Measurements from ENCODE around the gene GFRAL.
"Not testable (repeated sequence)": the region's sequence is repeated elsewhere in the genome, so short reads cannot be mapped to it uniquely, and the experiment has no call there.

Gene GFRAL, protein sequence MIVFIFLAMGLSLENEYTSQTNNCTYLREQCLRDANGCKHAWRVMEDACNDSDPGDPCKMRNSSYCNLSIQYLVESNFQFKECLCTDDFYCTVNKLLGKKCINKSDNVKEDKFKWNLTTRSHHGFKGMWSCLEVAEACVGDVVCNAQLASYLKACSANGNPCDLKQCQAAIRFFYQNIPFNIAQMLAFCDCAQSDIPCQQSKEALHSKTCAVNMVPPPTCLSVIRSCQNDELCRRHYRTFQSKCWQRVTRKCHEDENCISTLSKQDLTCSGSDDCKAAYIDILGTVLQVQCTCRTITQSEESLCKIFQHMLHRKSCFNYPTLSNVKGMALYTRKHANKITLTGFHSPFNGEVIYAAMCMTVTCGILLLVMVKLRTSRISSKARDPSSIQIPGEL

DNA sequence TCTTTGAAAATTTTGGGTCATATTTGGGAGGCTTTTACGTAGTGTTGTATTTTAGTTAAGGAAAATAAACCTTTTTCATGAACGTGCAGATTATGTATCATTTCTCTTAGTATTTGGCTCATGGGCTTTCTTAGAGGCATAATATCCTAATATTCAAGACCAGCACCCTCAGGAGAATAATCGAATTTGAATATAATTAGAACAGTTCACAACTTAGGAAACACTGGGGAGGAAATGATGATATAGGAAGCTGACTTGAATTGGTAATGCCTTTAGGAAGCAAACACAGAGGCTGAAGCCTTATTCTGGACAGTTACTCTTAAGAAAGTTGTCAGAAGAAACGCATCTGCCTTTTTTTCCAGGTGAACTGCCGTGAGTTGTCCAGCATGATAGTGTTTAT lies at the start of gene GFRAL:
GFRAL (plus strand) TSS at position 301 of the 400 bp plus-strand sequence; CDS start at position 387, 86 bp downstream.
- DNase-seq (ENCODE audit: low read depth in 2 of 3, low spot score in 1 of 3), result no peak

DNA sequence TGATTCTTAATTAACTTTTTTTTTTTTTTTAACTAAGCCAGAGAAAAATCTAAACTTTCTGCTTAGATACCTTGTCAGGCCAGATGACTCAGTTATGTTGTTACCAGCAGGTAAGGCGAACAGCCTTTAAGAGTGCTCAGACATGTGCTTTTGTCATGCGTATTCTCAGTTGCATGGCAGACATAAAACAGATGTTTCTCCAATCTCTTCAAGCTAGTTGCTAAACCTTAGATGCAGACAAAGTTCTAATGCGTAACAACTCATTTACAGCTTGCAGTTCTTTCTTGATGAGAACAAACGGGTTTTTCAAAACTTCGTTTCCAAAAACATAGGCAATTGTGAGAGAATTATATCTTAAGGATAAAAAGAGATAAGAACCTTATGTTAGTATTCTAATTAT lies 49.6 kb upstream of the GFRAL start:
- DNase-seq (ENCODE audit: low read depth in 2 of 3, low spot score in 1 of 3), result no peak

DNA sequence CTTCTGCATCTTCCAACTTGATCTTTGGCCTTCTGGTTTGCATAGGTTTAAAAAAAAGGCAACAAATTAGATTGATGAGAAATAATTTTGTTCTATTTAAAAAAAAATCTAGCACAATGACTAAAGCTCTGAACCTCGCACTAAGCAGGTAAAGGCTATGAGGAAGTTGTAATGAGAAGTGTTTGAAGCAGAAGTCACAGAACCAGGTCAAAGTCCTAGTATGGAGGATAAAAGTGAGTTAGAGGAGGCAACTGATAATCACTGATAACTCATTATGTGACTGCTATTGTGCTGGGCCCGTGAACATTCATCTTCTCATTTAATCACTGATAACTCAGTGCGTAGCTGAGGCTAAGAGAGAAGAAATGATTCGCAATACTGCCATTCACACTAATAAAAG lies 46.1 kb upstream of the GFRAL start:
- no peak for DNase-seq (ENCODE audit: low read depth in 2 of 3, low spot score in 1 of 3)

DNA sequence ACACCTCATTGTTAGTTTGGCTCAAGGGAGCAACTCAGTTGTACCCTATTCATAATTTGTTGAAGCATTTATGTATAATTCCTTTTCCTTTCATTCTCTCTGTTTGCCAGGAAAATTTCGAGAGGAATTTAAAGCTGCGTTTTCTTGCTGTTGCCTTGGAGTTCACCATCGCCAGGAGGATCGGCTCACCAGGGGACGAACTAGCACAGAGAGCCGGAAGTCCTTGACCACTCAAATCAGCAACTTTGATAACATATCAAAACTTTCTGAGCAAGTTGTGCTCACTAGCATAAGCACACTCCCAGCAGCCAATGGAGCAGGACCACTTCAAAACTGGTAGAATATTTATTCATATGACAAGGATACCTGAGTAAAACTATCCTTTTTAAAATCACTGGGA lies 45.2 kb upstream of the GFRAL start:
- no peak for DNase-seq (ENCODE audit: low read depth in 2 of 3, low spot score in 1 of 3)

DNA sequence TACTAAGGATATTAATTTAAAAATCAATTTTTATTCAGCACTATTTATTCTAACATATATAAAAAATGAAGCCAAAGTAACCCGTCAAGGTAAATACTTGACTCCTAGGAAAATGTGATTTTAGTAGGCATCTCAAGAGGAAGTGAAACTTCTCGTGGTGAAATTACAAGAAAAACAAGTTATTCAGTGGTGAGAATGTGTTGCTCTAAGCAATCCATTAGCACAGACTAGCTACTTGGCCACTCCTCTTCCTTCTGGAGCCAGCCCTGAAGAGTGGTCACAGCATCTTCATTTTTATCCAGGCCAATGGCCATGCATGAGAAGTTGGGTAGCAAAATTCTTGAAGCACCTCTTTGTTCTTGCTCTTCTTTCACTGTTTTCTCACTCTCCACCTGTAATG lies 40.4 kb upstream of the GFRAL start:
- no peak for DNase-seq (ENCODE audit: low read depth in 2 of 3, low spot score in 1 of 3)

DNA sequence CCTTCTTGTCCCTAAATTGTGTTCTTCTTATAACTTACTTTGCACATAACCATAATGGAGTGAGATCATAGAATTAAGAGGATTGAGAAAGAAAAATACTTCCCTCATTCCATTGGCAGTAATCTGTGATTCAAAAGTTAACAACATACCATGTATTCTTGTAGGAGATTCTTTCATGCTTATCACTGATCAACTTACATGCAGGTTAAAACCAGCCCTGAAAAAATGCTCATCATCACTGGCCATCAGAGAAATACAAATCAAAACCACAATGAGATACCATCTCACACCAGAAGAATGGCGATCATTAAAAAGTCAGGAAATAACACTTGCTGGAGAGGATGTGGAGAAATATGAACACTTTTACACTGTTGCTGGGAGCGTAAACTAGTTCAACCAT lies 36.5 kb upstream of the GFRAL start:
- DNase-seq (ENCODE audit: low read depth in 2 of 3, low spot score in 1 of 3), result no peak

DNA sequence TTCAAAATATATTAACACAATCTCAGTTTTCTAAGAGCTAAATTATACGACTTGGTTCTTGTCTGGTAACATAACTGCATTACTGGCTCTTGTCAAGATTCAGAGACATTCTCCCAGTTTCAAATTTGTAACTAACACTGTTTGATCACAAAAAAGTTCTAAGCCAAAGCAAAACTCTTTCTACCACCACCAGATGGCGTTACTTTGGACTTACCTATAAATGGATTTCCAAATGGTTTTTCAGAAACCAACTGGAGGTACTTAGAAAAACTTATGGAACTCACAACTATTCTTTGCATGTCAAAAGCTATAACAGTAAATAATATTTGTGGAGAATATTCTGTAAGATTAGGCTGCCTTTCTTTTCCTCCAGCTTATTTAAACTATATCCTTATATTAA lies 34.2 kb upstream of the GFRAL start:
- DNase-seq (ENCODE audit: low read depth in 2 of 3, low spot score in 1 of 3), result no peak

DNA sequence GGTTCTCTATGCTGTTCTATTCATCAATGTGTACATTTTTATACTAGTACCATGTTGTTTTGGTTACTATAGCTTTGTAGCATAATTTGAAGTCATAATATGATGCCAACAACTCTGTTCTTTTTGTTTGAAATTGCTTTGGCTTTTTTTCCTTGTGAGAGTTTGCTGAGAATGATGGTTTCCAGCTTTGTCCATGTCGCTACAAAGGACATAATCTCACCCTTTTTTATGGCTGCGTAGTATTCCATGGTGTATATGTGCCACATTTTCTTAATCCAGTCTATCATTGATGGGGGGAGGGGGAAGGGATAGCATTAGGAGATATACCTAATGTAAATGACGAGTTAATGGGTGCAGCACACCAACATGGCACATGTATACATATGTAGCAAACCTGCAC lies 30.1 kb upstream of the GFRAL start:
- not testable (repeated sequence) for DNase-seq (ENCODE audit: low read depth in 2 of 3, low spot score in 1 of 3)

DNA sequence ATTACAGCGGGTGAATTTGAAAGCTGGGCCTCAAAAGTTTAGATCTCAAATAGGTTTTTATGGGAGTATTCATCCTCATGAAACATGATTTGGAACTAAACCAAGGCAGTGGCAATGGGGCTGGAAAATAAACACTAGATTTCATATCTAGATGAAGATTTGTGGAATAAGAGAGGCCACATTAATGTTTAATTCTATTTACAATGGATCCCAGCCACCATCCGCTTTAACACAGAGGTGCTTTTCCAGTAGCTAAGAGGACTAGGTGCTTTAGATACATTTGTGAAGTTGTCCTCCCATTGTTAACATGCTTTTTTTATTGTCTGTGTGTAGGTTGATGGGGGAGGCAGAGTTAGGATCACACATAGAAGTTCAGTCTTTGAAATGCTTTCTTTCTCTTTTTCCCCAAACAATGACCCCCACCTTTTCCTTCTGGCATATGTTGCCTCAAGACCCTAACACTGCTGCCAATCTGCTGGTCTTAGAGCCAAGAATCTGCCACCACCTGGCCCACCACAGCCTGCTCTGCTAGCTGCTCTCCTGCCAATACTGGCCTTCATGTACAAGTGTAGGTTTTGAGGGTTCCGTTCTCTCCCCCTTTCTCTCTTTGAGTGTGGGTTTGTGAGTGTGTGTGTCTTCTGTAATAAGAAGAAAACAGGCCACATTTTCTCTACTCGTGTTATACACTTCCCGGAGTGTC lies 27.8 kb upstream of the GFRAL start:
- DNase-seq (ENCODE audit: low read depth in 2 of 3, low spot score in 1 of 3), result no peak

DNA sequence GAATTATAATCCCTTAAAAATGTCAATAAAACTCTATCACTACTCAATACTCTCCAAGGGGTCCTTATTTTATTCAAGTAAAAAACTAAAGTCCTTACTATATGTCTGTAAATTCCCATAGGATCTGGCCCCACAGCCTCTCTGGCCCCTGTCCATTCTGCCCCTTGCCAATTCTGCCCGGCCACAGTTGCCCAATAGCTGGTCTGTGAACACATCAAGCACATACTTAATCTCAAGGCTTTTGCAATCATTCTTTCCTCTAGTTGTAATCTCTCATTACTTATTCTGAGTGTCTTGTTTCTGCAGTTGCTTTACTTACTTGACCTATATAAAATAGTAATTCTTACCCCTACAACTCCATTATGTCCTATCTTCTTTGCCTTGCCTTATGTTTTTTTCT lies 22.5 kb upstream of the GFRAL start:
- DNase-seq (ENCODE audit: low read depth in 2 of 3, low spot score in 1 of 3), result no peak

DNA sequence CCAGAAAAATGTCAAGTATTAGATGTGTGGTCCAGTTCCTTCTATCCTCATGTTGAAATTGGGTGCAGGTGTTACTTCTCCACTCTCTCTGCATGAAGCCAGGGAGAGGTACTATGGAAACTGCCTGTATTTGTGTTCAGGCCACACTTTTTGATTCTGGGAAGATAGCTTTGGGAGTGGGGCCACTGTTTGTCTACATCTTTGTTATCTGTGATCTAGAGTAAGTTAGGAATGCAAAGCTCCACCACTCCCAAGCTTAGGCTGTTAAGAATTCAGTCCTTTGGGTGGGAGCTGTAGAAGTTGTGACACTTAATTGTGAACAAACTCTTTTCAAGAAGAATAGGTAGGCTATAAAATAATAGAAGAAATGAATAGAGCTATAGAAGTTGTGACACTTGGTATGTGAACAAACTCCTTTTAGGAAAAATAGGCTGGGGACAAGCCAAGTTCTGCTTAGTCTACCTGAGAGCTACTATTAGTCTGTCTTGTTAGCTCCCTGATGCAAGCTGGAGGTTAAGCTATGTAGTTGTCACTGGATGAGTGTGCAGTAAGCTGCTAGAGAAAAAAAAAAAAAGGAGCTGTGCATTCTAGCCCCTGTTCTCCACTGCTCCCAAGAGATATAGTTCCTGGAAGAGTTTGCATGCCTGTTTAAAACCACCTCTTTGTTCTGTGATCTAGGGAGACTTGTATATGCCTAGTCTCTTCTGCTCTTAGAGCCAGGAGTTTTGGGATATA lies 7.1 kb upstream of the GFRAL start:
- DNase-seq (ENCODE audit: low read depth in 2 of 3, low spot score in 1 of 3), result no peak

DNA sequence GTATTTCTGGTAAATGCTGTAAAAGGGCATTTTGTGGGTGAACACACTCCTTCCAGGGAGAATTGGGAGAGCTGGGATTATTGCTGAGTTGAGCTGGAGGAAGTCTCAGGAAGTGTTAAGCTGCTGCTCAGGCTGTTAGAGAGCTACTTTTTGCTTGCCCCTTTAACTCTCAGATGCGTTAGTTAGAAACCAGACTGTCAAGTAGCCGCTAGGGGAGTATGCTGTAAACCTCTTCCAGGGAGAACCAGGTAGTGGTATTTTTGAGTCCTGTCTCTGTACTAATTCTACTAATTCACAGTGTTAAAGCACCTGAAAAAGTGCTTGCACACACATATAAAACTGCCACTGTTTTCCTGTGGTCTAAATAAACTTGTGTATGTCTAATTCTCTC lies 6.6 kb upstream of the GFRAL start:
- no peak for DNase-seq (ENCODE audit: low read depth in 2 of 3, low spot score in 1 of 3)

DNA sequence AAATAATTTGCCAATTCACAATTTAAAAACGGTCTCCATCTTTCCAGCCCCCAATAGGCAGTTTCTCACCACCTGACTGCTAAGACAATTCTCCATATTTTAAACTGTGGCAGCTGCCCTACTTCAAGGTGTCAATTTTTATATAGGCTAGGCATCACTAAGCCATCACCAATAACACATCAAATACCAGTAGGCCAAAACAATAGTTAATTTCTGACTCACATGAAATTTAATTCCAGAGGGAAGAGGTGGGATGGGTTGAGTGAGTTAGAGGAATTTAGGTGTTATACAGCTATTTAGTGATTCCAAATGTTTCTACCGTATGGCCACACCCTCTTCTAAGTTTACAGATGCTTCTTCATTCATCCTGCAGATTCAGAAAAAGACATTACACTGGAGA lies 49.9 kb downstream of the GFRAL start:
- no peak for DNase-seq (ENCODE audit: low read depth in 2 of 3, low spot score in 1 of 3)

DNA sequence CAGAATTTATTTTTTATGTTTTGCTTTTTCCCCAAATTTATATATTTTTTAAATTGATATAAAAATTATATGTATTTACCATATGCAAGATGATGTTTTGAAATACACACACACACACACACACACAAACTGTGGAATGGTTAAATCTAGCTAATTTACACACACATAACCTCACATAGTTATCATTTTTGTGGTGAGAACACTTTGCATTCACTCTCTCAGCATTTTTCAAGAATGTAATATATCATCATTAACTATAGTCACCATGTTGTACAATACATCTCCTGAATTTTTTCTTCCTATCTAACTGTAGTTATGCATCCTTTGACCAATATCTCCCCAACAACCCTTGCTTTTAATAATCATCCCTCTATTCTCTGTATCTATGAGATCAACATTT lies 52.2 kb downstream of the GFRAL start:
- DNase-seq (ENCODE audit: low read depth in 2 of 3, low spot score in 1 of 3), result no peak

DNA sequence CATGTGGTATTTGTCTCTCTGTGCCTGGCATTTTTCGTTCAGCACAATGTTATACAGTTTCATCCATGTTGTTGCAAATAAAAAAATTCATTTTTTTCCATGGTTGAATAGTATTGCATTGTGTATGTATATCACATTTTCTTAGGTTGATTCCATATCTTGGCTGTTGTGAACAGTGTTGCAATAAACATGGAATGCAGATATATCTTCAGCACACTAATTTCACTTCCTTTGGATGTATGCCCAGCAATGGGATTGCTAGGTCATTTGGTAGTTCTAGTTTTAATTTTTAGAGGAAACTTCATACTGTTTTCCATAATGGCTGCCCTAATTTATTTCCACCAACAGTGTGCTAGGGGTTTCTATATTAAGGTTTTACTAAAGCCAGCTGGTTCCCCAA lies 52.6 kb downstream of the GFRAL start:
- DNase-seq (ENCODE audit: low read depth in 2 of 3, low spot score in 1 of 3), result no peak

DNA sequence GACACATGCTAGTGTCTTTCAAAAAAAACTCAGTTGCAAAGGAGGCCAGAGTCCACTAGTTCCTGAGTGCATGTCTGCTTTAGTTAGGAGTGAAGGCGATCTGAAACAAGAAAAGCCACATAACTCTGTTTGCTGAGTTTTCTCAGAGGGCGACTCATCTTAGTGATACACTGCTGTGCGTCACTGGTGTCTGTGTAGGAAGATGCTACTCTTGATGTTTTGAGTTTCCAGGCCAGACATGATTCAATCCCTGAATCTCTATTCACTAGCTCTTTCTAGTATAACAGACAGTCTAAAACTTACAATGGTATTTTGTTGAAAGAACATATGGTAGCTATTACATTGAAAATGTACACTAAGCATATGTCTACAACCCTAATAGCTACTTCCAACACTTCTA lies 60.9 kb downstream of the GFRAL start:
- no peak for DNase-seq (ENCODE audit: low read depth in 2 of 3, low spot score in 1 of 3)

DNA sequence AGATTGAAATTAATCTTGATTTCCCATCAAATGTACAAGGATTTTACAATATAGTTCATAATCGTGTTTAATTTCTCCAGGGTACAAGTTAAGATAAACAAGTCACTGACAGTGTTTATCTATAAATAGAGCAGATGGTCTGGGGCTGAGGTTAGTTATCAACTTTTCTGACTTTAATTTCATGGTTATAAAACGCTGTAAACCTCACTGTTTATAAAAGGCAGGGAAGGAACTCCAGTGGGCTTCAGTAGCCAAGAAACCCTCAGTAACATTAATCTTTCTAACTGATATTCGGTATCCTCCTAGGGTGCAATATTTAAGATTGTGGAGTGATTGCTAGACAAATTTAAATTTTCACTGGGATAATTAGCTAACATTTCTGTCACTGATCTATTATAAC lies 68.6 kb downstream of the GFRAL start:
- DNase-seq (ENCODE audit: low read depth in 2 of 3, low spot score in 1 of 3), result no peak

DNA sequence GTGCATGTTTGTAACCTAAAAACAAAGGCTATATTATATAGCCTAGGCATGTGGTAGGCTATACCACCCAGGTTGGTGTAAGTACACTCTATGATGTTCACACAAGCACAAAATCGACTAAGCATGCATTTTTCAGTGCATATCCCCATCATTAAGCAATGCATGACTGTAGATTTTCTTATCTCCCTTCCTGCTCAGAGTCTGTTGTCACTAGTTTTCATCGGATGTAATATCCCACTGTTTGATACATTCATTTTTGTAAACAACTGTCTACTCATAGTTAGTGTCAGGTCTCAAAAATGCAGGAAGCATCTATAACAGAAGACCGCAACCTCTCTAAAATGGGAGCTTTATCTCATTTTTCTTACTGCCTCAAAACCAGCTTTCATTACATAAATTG lies 70.7 kb downstream of the GFRAL start:
- DNase-seq (ENCODE audit: low read depth in 2 of 3, low spot score in 1 of 3), result no peak

DNA sequence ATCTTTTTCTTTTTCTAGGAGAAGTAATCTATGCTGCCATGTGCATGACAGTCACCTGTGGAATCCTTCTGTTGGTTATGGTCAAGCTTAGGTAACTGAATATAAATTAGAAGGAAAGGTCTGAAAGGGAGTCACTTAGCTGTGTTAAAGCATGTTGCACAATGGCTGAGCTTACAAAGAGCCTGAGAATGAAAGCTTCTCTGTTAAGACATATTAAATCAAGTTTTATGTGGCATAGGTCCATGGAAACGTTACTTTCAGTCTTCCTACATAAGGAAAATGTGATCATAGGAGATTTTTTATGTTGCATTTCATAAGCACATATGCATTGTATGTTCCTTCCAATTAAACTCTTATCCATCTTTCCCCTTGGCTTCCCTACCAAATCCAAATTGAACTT lies 72.1 kb downstream of the GFRAL start:
- no peak for DNase-seq (ENCODE audit: low read depth in 2 of 3, low spot score in 1 of 3)

DNA sequence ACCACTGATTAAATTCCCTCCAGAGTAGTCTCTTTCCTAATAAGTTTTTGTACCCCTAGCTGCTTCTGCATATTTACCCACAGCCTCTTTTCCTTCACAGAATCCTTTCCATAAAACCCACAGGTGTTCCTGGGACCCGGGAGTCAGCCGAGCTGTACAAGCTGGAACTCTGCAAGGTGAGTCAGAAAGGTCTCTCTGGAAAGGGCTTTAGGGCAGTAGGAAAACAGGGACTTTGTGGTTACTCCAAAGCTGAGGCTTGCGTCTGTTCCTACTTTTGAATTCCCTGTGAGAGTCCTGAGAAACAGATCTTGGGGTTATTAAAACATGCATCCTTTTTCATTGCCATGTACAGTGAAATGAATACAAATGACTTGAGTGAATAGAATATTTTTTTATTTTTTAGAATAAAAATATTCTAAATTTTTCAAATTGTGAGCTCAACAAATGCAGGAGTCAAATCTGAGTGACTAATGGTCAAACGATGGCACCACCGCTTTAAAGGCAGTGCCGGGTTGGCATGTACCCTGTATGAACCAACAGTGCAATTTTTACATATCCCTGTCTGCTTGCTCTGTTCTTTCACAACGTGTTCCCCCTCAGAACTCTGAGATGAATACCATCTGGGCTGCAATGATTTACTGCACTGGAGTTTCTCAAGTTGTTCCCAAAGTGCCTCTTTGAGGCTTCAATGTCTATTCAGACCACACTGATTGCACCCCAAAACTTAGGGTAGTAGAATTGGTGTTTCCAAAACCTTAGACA lies 78.4 kb downstream of the GFRAL start:
- no peak for DNase-seq (ENCODE audit: low read depth in 2 of 3, low spot score in 1 of 3)

DNA sequence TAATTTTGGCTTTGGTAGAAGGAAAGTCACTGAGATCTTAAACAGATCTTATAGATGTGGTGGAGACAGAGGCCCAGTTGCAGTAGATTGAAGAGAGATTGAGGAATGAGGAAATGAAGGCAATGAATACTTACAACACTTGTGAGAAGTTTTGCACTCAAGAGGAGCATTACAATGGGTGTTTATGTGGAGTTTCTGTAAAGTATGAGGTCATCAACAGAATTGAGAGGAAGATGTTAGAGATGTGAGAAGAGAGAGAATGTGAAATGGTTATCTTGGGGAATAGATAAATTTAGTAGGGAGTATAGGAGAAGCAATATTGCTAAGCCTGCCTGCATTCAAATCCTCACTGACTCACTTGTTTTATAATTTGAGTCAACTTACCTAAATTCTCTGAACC lies 83.4 kb downstream of the GFRAL start:
- no peak for DNase-seq (ENCODE audit: low read depth in 2 of 3, low spot score in 1 of 3)
